Neural cell (in vitro differentiated cells): Measurements from ENCODE around the gene FCRL5. TPM values are rescaled to one million over a fixed set of nuclear protein-coding genes. Genes with fewer than 3 reads are reported as not detected.

Source experiments
- H2AFZ ChIP-seq: fragments of 200-600, 300-800 bp; sonication (generic), shearing (Covaris generic); 2 replicates; pipeline ENCODE4 v1.6.0; 2014; ENCODE audit warnings: low read depth, mild to moderate bottlenecking, antibody characterized with exemption, low read length, moderate library complexity
- H3F3A ChIP-seq: fragments of 200-600 bp; shearing (Covaris generic); 2 replicates; pipeline ENCODE4 v1.6.1; 2016; ENCODE audit warnings: mild to moderate bottlenecking, moderate library complexity, mixed read lengths, antibody characterized with exemption, low read length; ENCODE audit not compliant: insufficient read depth, poor library complexity, severe bottlenecking
- H3K27ac ChIP-seq: fragments of 200-600, 300-800 bp; sonication (generic), shearing (Covaris generic); 2 replicates; pipeline ENCODE4 v1.5.1; 2014; ENCODE audit warnings: mild to moderate bottlenecking, low read length, moderate library complexity
- H3K27me3 ChIP-seq: fragments of 300-800, 200-600 bp; sonication (generic), shearing (Covaris generic); 2 replicates; pipeline ENCODE4 v1.6.0; 2014; ENCODE audit warnings: mild to moderate bottlenecking, low read depth, low read length, moderate library complexity; ENCODE audit not compliant: insufficient read depth
- H3K36me3 ChIP-seq: fragments of 300-800, 200-600 bp; sonication (generic), shearing (Covaris generic); 2 replicates; pipeline ENCODE4 v1.5.1; 2014; ENCODE audit warnings: mild to moderate bottlenecking, antibody characterized with exemption, low read length, moderate library complexity; ENCODE audit not compliant: insufficient read depth
- H3K4me2 ChIP-seq: fragments of 300-800, 200-600 bp; sonication (generic), shearing (Covaris generic); 2 replicates; pipeline ENCODE4 v1.6.0; 2014; ENCODE audit warnings: mild to moderate bottlenecking, low read length
- H3K4me3 ChIP-seq: fragments of 300-800, 200-600 bp; sonication (generic), shearing (Covaris generic); 2 replicates; pipeline ENCODE4 v1.5.1; 2014; ENCODE audit warnings: mild to moderate bottlenecking, low read length, moderate library complexity
- H3K79me2 ChIP-seq: fragments of 200-600 bp; shearing (Covaris generic); replicated peaks from 2 replicates; pipeline ENCODE4 v1.6.0; 2014; ENCODE audit warnings: mild to moderate bottlenecking, low read length, moderate library complexity; ENCODE audit not compliant: insufficient read depth
- H3K9ac ChIP-seq: fragments of 300-800, 200-600 bp; sonication (generic), shearing (Covaris generic); 2 replicates; pipeline ENCODE4 v1.6.1; 2016; ENCODE audit warnings: mild to moderate bottlenecking, low read length, mixed read lengths
- H3K9me2 ChIP-seq: fragments of 200-600 bp; shearing (Covaris generic); 2 replicates; pipeline ENCODE4 v1.6.1; 2016; ENCODE audit warnings: mild to moderate bottlenecking, low read length, mixed read lengths; ENCODE audit not compliant: insufficient read depth
- H3K9me3 ChIP-seq: fragments of 200-600, 300-800 bp; sonication (generic), shearing (Covaris generic); 2 replicates; pipeline ENCODE4 v1.6.1; 2016; ENCODE audit warnings: mild to moderate bottlenecking, mixed run types, low read length, moderate library complexity, mixed read lengths
- H4K20me1 ChIP-seq: fragments of 200-600 bp; shearing (Covaris generic); 2 replicates; pipeline ENCODE4 v1.6.1; 2016; ENCODE audit warnings: mild to moderate bottlenecking, mixed run types; ENCODE audit not compliant: insufficient read depth
- CTCF ChIP-seq: fragments of 450-650 bp; IDR thresholded peaks from 2 replicates; pipeline ENCODE4 v1.5.1; 2014; ENCODE audit warnings: antibody characterized with exemption, mild to moderate bottlenecking, moderate library complexity; ENCODE audit not compliant: poor library complexity, severe bottlenecking
- EP300 ChIP-seq: fragments of 450-650 bp; conservative IDR thresholded peaks from 2 replicates; pipeline ENCODE4 v1.6.1; 2014; ENCODE audit warnings: antibody characterized with exemption, mild to moderate bottlenecking, moderate library complexity; ENCODE audit not compliant: poor library complexity, severe bottlenecking
- EZH2 ChIP-seq: fragments of 200-600, 300-800 bp; shearing (Covaris generic), sonication (generic); IDR thresholded peaks from 2 replicates; pipeline ENCODE4 v1.6.1; 2014; ENCODE audit warnings: antibody characterized with exemption, low read length, borderline replicate concordance, mild to moderate bottlenecking; ENCODE audit not compliant: insufficient read depth, poor library complexity, severe bottlenecking
- MXI1 ChIP-seq: fragments of 450-650 bp; conservative IDR thresholded peaks from 2 replicates; pipeline ENCODE4 v1.6.1; 2014; ENCODE audit warnings: antibody characterized with exemption, mild to moderate bottlenecking; ENCODE audit not compliant: poor library complexity, severe bottlenecking
- POLR2AphosphoS5 ChIP-seq: IDR thresholded peaks from 2 replicates; pipeline ENCODE4 v1.6.1; 2012
- RAD21 ChIP-seq: fragments of 450-650 bp; conservative IDR thresholded peaks from 2 replicates; pipeline ENCODE4 v1.6.1; 2014; ENCODE audit warnings: antibody characterized with exemption, mild to moderate bottlenecking, moderate library complexity
- REST ChIP-seq: IDR thresholded peaks from 2 replicates; pipeline ENCODE4 v1.6.1; 2012; ENCODE audit warnings: borderline replicate concordance
- SMC3 ChIP-seq: fragments of 450-650 bp; conservative IDR thresholded peaks from 2 replicates; pipeline ENCODE4 v1.6.1; 2014; ENCODE audit warnings: antibody characterized with exemption, mild to moderate bottlenecking, moderate library complexity; ENCODE audit not compliant: poor library complexity
- TAF1 ChIP-seq: IDR thresholded peaks from 2 replicates; pipeline ENCODE4 v1.6.1; 2012; ENCODE audit warnings: low read depth
- polyA plus RNA-seq: library from polyadenylated mRNA; depleted of rRNA; stranded (reverse); fragments of >200 nt; gene quantifications from 2 replicates; pipeline ENCODE4 v1.2.3, GENCODE V29; 2014

Gene FCRL5
- polyA plus RNA-seq, 1 donor from 2014 or later: not detected

- Histone ChIP-seq H3K79me2 (no peaks in the 10 kb centered on the region), H4K20me1 (no peaks in the 10 kb centered on the region), H3K27ac (no peak overlapping the region), H3K4me3 (no peak overlapping the region), H3K4me2 (no peak overlapping the region), H3K9ac (no peak overlapping the region), H3K36me3 (no peaks in the 10 kb centered on the region), H3K9me2 (no peaks in the 10 kb centered on the region), H2AFZ (no peak overlapping the region), H3K27me3 (no peaks in the 10 kb centered on the region), H3F3A (no peaks in the 10 kb centered on the region), H3K9me3 (peaks cover 4% of the 10 kb centered on the region)
- TF ChIP-seq CTCF: no peak
- TF ChIP-seq RAD21: no peak
- TF ChIP-seq MXI1: no peak
- TF ChIP-seq EP300: no peak
- TF ChIP-seq EZH2: no peak
- no peak for TF ChIP-seq SMC3
- TF ChIP-seq POLR2AphosphoS5: no peak
- no peak for TF ChIP-seq TAF1
- TF ChIP-seq REST: no peak
These were observed 70.1 kb downstream of the FCRL5 start for GRCh38 chr1:157482174-157482573.

GRCh38 chr1:157478030-157478429 is 74.3 kb downstream of the FCRL5 start:
- Histone ChIP-seq H3K4me3 (no peak overlapping the region), H3K4me2 (no peak overlapping the region), H3K9me3 (peaks cover 4% of the 10 kb centered on the region), H3K9ac (no peak overlapping the region), H3K79me2 (no peaks in the 10 kb centered on the region), H3K9me2 (no peaks in the 10 kb centered on the region), H4K20me1 (no peaks in the 10 kb centered on the region), H3K27me3 (no peaks in the 10 kb centered on the region), H3F3A (no peaks in the 10 kb centered on the region), H3K36me3 (no peaks in the 10 kb centered on the region), H2AFZ (no peak overlapping the region), H3K27ac (no peak overlapping the region)
- TF ChIP-seq RAD21: no peak

GRCh38 chr1:157477419-157477818 is 74.9 kb downstream of the FCRL5 start:
- Histone ChIP-seq H3K27ac (no peak overlapping the region), H3K9ac (no peak overlapping the region), H3K9me2 (no peaks in the 10 kb centered on the region), H3F3A (no peaks in the 10 kb centered on the region), H3K4me2 (no peak overlapping the region), H3K9me3 (peaks cover 4% of the 10 kb centered on the region), H3K79me2 (no peaks in the 10 kb centered on the region), H3K4me3 (no peak overlapping the region), H3K27me3 (no peaks in the 10 kb centered on the region), H2AFZ (no peak overlapping the region), H4K20me1 (no peaks in the 10 kb centered on the region), H3K36me3 (no peaks in the 10 kb centered on the region)
- TF ChIP-seq CTCF (no peak), MXI1 (no peak), RAD21 (no peak)
